H9 (cell line): Measurements from ENCODE around the gene PERCC1. TPM values are rescaled to one million over a fixed set of nuclear protein-coding genes. Genes with fewer than 3 reads are reported as not detected.

Source experiments
- DNase-seq: peaks from one replicate; pipeline ENCODE4 v3.0.0-alpha.2; 2017
- H2AFZ ChIP-seq: one replicate; pipeline ENCODE4 v1.6.1; 2013; ENCODE audit warnings: mild to moderate bottlenecking, low read length, control low read depth, moderate library complexity
- H2AK5ac ChIP-seq: 2 replicates; pipeline ENCODE4 v1.6.1; 2013; ENCODE audit warnings: low read length, control low read depth, mixed read lengths; ENCODE audit not compliant: insufficient read length
- H2BK120ac ChIP-seq: one replicate; pipeline ENCODE4 v1.6.1; 2013; ENCODE audit warnings: low read depth, mild to moderate bottlenecking, low read length, control low read depth, inconsistent platforms; ENCODE audit not compliant: poor library complexity, severe bottlenecking
- H2BK12ac ChIP-seq: 2 replicates; pipeline ENCODE4 v1.6.1; 2013; ENCODE audit warnings: low read length, control low read depth, mixed read lengths, low read depth; ENCODE audit not compliant: insufficient read length
- H2BK15ac ChIP-seq: 2 replicates; pipeline ENCODE4 v1.6.1; 2013; ENCODE audit warnings: low read depth, low read length, control low read depth
- H2BK20ac ChIP-seq: one replicate; pipeline ENCODE4 v1.6.1; 2013; ENCODE audit warnings: low read depth, mild to moderate bottlenecking, low read length, control low read depth, inconsistent platforms; ENCODE audit not compliant: poor library complexity, severe bottlenecking
- H2BK5ac ChIP-seq: 2 replicates; pipeline ENCODE4 v1.6.1; 2013; ENCODE audit warnings: low read length, control low read depth, mixed read lengths; ENCODE audit not compliant: insufficient read length
- H3K14ac ChIP-seq: 2 replicates; pipeline ENCODE4 v1.6.1; 2013; ENCODE audit warnings: low read length, control low read depth; ENCODE audit not compliant: insufficient read depth
- H3K18ac ChIP-seq: 2 replicates; pipeline ENCODE4 v1.6.1; 2013; ENCODE audit warnings: low read depth, mild to moderate bottlenecking, mixed read lengths, low read length, control low read depth; ENCODE audit not compliant: insufficient read length
- H3K23ac ChIP-seq: 2 replicates; pipeline ENCODE4 v1.6.1; 2013; ENCODE audit warnings: low read length, control low read depth, mixed read lengths, low read depth; ENCODE audit not compliant: insufficient read length
- H3K23me2 ChIP-seq: 2 replicates; pipeline ENCODE4 v1.6.1; 2013; ENCODE audit warnings: low read depth, mild to moderate bottlenecking, mixed read lengths, low read length, control low read depth; ENCODE audit not compliant: insufficient read length, poor library complexity, severe bottlenecking
- H3K27ac ChIP-seq: 2 replicates; pipeline ENCODE4 v1.5.1; 2013; ENCODE audit warnings: low read length, control low read depth, mixed read lengths, low read depth; ENCODE audit not compliant: insufficient read length
- H3K27me3 ChIP-seq: 2 replicates; pipeline ENCODE4 v1.6.1; 2013; ENCODE audit warnings: low read length, control low read depth, inconsistent platforms; ENCODE audit not compliant: insufficient read depth
- H3K4ac ChIP-seq: 2 replicates; pipeline ENCODE4 v1.6.1; 2013; ENCODE audit warnings: low read depth, mild to moderate bottlenecking, control low read depth, inconsistent platforms, low read length, moderate library complexity
- H3K4me1 ChIP-seq: 2 replicates; pipeline ENCODE4 v1.6.1; 2013; ENCODE audit warnings: low read length, control low read depth, inconsistent platforms; ENCODE audit not compliant: insufficient read depth
- H3K4me2 ChIP-seq: 2 replicates; pipeline ENCODE4 v1.6.1; 2013; ENCODE audit warnings: low read length, control low read depth, mixed read lengths; ENCODE audit not compliant: insufficient read length, insufficient read depth
- H3K56ac ChIP-seq: 2 replicates; pipeline ENCODE4 v1.6.1; 2013; ENCODE audit warnings: low read depth, mild to moderate bottlenecking, mixed read lengths, low read length, control low read depth; ENCODE audit not compliant: insufficient read length
- H3K79me1 ChIP-seq: 2 replicates; pipeline ENCODE4 v1.6.1; 2013; ENCODE audit warnings: low read depth, mild to moderate bottlenecking, moderate library complexity, low read length, control low read depth, inconsistent platforms; ENCODE audit not compliant: insufficient read depth, poor library complexity, severe bottlenecking
- H3K79me2 ChIP-seq: 2 replicates; pipeline ENCODE4 v1.6.1; 2013; ENCODE audit warnings: low read length, control low read depth, inconsistent platforms; ENCODE audit not compliant: insufficient read depth
- H3K9ac ChIP-seq: 2 replicates; pipeline ENCODE4 v1.6.1; 2013; ENCODE audit warnings: low read length, control low read depth, mixed read lengths; ENCODE audit not compliant: insufficient read length; ENCODE audit errors: extremely low read depth
- H3K9me3 ChIP-seq: one replicate; pipeline ENCODE4 v1.6.1; 2013; ENCODE audit warnings: low read depth, low read length, inconsistent platforms; ENCODE audit not compliant: control insufficient read depth
- H3T11ph ChIP-seq: one replicate; pipeline ENCODE4 v1.6.1; 2013; ENCODE audit warnings: mild to moderate bottlenecking, low read length, control low read depth, inconsistent platforms
- H4K20me1 ChIP-seq: one replicate; pipeline ENCODE4 v1.6.1; 2013; ENCODE audit not compliant: control insufficient read depth, insufficient read length, insufficient read depth
- H4K5ac ChIP-seq: 2 replicates; pipeline ENCODE4 v1.6.1; 2013; ENCODE audit warnings: low read depth, mild to moderate bottlenecking, mixed read lengths, low read length, control low read depth; ENCODE audit not compliant: insufficient read length
- H4K8ac ChIP-seq: replicated peaks from 2 replicates; pipeline ENCODE4 v1.6.1; 2013; ENCODE audit warnings: low read length, control low read depth, mixed read lengths, low read depth; ENCODE audit not compliant: insufficient read length
- H4K91ac ChIP-seq: 2 replicates; pipeline ENCODE4 v1.6.1; 2013; ENCODE audit warnings: low read depth, mild to moderate bottlenecking, moderate library complexity, mixed read lengths, low read length, control low read depth; ENCODE audit not compliant: insufficient read length
- H3K27ac Mint-ChIP-seq, 3 experiments: 2 replicates in 2 of 3; 3 replicates in 1 of 3; pipeline ENCODE4 v1.8.0; 2020 to 2021; ENCODE audit warnings: mixed read lengths in 3 of 3, mild to moderate bottlenecking in 1 of 3, moderate library complexity in 1 of 3
- H3K27me3 Mint-ChIP-seq: 2 replicates; pipeline ENCODE4 v1.8.0; 2021; ENCODE audit warnings: low read depth, mild to moderate bottlenecking, moderate library complexity, mixed read lengths
- H3K36me3 Mint-ChIP-seq, 3 experiments: 2 replicates in 2 of 3; 3 replicates in 1 of 3; pipeline ENCODE4 v1.8.0; 2020 to 2021; ENCODE audit warnings: low read depth in 3 of 3, mixed read lengths in 3 of 3; ENCODE audit not compliant: insufficient read depth in 1 of 3
- H3K4me1 Mint-ChIP-seq, 2 experiments: 2 replicates each; pipeline ENCODE4 v1.8.0; 2020; ENCODE audit warnings: mixed read lengths in 2 of 2
- H3K4me3 Mint-ChIP-seq, 2 experiments: 2 replicates in 1 of 2; 3 replicates in 1 of 2; pipeline ENCODE4 v1.8.0; 2020 to 2021; ENCODE audit warnings: mild to moderate bottlenecking in 2 of 2, mixed read lengths in 2 of 2, moderate library complexity in 1 of 2
- H3K9me3 Mint-ChIP-seq, 2 experiments: 2 replicates in 1 of 2; 3 replicates in 1 of 2; pipeline ENCODE4 v1.8.0; 2020; ENCODE audit warnings: mild to moderate bottlenecking in 2 of 2, mixed read lengths in 2 of 2, moderate library complexity in 1 of 2
- CTCF ChIP-seq: fragments of 200-600 bp; sonication (generic); conservative IDR thresholded peaks from 3 replicates; pipeline ENCODE4 v1.8.0; 2021; ENCODE audit warnings: antibody characterized with exemption, mild to moderate bottlenecking
- WGBS: extraction: QIAGEN DNeasy Blood & Tissue Kit; methylation state at CpG from one replicate; pipeline ENCODE4 v1.1.7; 2013; ENCODE audit warnings: missing lambda C conversion rate, low lambda C conversion rate, mixed read lengths; ENCODE audit not compliant: insufficient read length; ENCODE audit errors: extremely low coverage; 5-methylcytosine and 5-hydroxymethylcytosine counted together
- total RNA-seq: library from RNA; stranded (reverse); gene quantifications from 2 replicates; pipeline ENCODE4 v1.2.1, GENCODE V29; 2021

The PERCC1 gene
- total RNA-seq, 1 experiment from 2014 or later: not detected

- Mint-ChIP-seq H3K36me3 (no peaks in the 10 kb centered on the region), H3K4me1 (no peaks in the 10 kb centered on the region; a peak in 1 of 4 replicates), H3K4me3 (no peak overlapping the region), H3K27me3 (no peaks in the 10 kb centered on the region; the same call in 1 of the 2 replicates), H3K9me3 (no peaks in the 10 kb centered on the region), H3K27ac (no peak overlapping the region)
- Histone ChIP-seq H2BK5ac (no peak overlapping the region), H2AFZ (no peak overlapping the region), H3K14ac (no peak overlapping the region), H3K9ac (no peak overlapping the region), H3K23me2 (no peaks in the 10 kb centered on the region), H4K5ac (no peak overlapping the region), H2BK12ac (no peak overlapping the region), H3K56ac (no peak overlapping the region), H2BK15ac (no peak overlapping the region), H3K23ac (no peak overlapping the region), H4K91ac (no peak overlapping the region), H3K27ac (no peak overlapping the region), H3K79me2 (no peaks in the 10 kb centered on the region), H3K4ac (no peak overlapping the region), H4K8ac (no peak overlapping the region), H3K4me2 (no peak overlapping the region), H2BK120ac (no peak overlapping the region), H4K20me1 (no peaks in the 10 kb centered on the region), H3K4me1 (no peaks in the 10 kb centered on the region), H3K9me3 (no peaks in the 10 kb centered on the region), H3K79me1 (no peaks in the 10 kb centered on the region), H3T11ph (no peak overlapping the region), H2BK20ac (no peak overlapping the region), H2AK5ac (no peak overlapping the region), H3K18ac (no peak overlapping the region), H3K27me3 (no peaks in the 10 kb centered on the region)
- WGBS: no CpG with 5 or more reads among the region's 22 CpGs
- no peak for DNase-seq
- no peak for TF ChIP-seq CTCF
Observed at GRCh38 chr16:1433756-1434155, 2.9 kb downstream of the PERCC1 start.
